ENCODE measurements around the gene KLHL11. TPM values are rescaled to one million over a fixed set of nuclear protein-coding genes. Genes with fewer than 3 reads are reported as not detected.

The KLHL11 gene
- total and polyA plus RNA-seq, 2 of the 8 experiments (the other 6 are each of a cell fraction or from before 2014, with no cell fraction given) = 4.2 to 13.7 TPM

GRCh38 chr17:41811549-41812380, 53.5 kb downstream of the KLHL11 start, which contains the start of gene P3H4 (continued):
- TF ChIP-seq CHD7 (IDR thresholded peaks at IDR 0.05; ENCODE audit: insufficient replicate concordance, low read length) = no peak
- TF ChIP-seq SIN3A (conservative IDR thresholded peaks at IDR 0.05 in 1 of 2, IDR thresholded peaks at IDR 0.05 in 1 of 2; ENCODE audit: low read depth in 1 of 2, low read length in 2 of 2) = peak; percentile 17 to 87; a peak in 2 of 4 replicates
- TF ChIP-seq ATF3 (IDR thresholded peaks at IDR 0.05; ENCODE audit: insufficient read depth, low read depth, low read length) = no peak
- no peak for TF ChIP-seq NANOG (IDR thresholded peaks at IDR 0.05; ENCODE audit: insufficient read depth, low read depth, low read length, poor library complexity, severe bottlenecking)
- peak; percentile 89 for TF ChIP-seq KDM4A (IDR thresholded peaks at IDR 0.05; ENCODE audit: low read depth, low read length, severe bottlenecking)
- TF ChIP-seq SIRT6 (IDR thresholded peaks at IDR 0.05; ENCODE audit: low read length) = no peak
- TF ChIP-seq SP4 (IDR thresholded peaks at IDR 0.05; ENCODE audit: low read length) = no peak
- no peak for TF ChIP-seq RNF2 (IDR thresholded peaks at IDR 0.05; ENCODE audit: borderline replicate concordance, low read depth, low read length, missing control alignments, poor library complexity, severe bottlenecking)

All from H1 (cell line).